H1 (cell line): ENCODE data around the gene NMT2. TPM values are rescaled to one million over a fixed set of nuclear protein-coding genes. Genes with fewer than 3 reads are reported as not detected.

Source experiments
- KDM4A ChIP-seq: IDR thresholded peaks from one replicate; pipeline ENCODE4 v1.7.1; 2012; ENCODE audit warnings: low read depth, mild to moderate bottlenecking, moderate library complexity, low read length, inconsistent platforms; ENCODE audit not compliant: severe bottlenecking
- NANOG ChIP-seq: IDR thresholded peaks from 2 replicates; pipeline ENCODE4 v1.6.1; 2011; ENCODE audit warnings: low read length, low read depth, mild to moderate bottlenecking, inconsistent platforms; ENCODE audit not compliant: insufficient read depth, poor library complexity, severe bottlenecking
- POU5F1 ChIP-seq: IDR thresholded peaks from 2 replicates; pipeline ENCODE4 v1.6.1; 2011; ENCODE audit warnings: low read depth, mild to moderate bottlenecking, low read length, moderate library complexity
- SIX5 ChIP-seq: IDR thresholded peaks from 2 replicates; pipeline ENCODE4 v1.6.1; 2011; ENCODE audit warnings: mild to moderate bottlenecking, low read depth, low read length
- TCF12 ChIP-seq: IDR thresholded peaks from 2 replicates; pipeline ENCODE4 v1.6.1; 2011; ENCODE audit warnings: low read depth, mild to moderate bottlenecking, low read length
- polyA plus RNA-seq, 7 experiments: library from polyadenylated mRNA; depleted of rRNA in 3 of 7; stranded (reverse) in 5 of 7; unstranded in 2 of 7; fragments of >200 nt in 5 of 7; fragments of 200-250 nt in 2 of 7; gene quantifications; 1 replicate in 5 of 7; 2 replicates in 1 of 7; 4 replicates in 1 of 7; pipeline versions ENCODE4 v1.2.1 to v1.2.3, GENCODE V29; 2011 to 2013; ENCODE audit warnings: missing spikeins in 2 of 7, mixed read lengths in 2 of 7
- total RNA-seq: library from RNA; stranded (reverse); fragmentation: NEBNext Ultra II Directional; extraction: Animal tissue kit (Norgen Biotek cat#: 25700); gene quantifications from 2 replicates; pipeline ENCODE4 v1.2.1, GENCODE V29; 2021
- TF ChIP-seq, protein P1 (sequence below): IDR thresholded peaks from 2 replicates; pipeline ENCODE4 v1.6.1; 2011; ENCODE audit warnings: low read length, improper control_type of control experiment
- TF ChIP-seq, protein P2 (sequence below): IDR thresholded peaks from 2 replicates; pipeline ENCODE4 v1.6.1; 2012; ENCODE audit warnings: inconsistent platforms

The NMT2 gene
- total and polyA plus RNA-seq, 2 of the 8 experiments (the other 6 are each of a cell fraction or from before 2014, with no cell fraction given) = 4.4 to 15.4 TPM

DNA sequence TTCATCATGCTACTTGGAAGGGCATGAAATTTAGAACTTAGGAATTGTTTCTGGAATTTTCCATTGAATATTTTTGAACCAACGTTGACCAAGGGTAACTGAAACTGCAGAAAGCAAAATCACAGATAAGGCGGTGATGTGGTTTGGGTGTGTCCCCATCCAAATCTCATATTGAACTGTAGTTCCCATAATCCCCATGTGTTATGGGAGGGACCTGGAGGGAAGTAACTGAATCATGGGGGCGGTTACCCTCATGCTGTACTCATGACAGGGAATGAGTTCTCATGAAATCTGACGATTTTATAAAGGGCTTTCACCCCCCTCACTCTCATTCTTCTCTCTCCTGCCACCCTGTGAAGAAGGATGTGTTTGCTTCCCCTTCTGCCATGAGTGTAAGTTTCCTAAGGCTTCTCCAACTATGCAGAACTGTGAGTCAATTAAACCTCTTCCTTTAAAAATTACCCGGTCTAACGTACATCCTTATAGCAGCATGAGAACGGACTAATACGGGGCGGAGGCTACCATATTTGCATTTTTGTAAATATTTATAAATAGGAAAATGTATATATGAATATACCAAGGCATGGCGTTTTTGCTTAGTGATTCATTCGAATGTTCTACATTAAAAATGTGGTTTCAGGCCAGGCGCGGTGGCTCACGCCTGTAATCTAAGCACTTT lies 12.4 kb downstream of the NMT2 start (continued):
- TF ChIP-seq SIX5 (no peak), KDM4A (no peak), POU5F1 (no peak), TCF12 (no peak), NANOG (no peak)
- TF ChIP-seq, protein P1, sequence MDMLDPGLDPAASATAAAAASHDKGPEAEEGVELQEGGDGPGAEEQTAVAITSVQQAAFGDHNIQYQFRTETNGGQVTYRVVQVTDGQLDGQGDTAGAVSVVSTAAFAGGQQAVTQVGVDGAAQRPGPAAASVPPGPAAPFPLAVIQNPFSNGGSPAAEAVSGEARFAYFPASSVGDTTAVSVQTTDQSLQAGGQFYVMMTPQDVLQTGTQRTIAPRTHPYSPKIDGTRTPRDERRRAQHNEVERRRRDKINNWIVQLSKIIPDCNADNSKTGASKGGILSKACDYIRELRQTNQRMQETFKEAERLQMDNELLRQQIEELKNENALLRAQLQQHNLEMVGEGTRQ = no peak
- TF ChIP-seq, protein P2, sequence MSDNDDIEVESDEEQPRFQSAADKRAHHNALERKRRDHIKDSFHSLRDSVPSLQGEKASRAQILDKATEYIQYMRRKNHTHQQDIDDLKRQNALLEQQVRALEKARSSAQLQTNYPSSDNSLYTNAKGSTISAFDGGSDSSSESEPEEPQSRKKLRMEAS = no peak
